Nucleus accumbens (tissue), 56 donors: ENCODE data around the gene NAPEPLD.
"Not testable (repeated sequence)": the region's sequence is repeated elsewhere in the genome, so short reads cannot be mapped to it uniquely, and the experiment has no call there.

Experiments
- DNase-seq, 56 donors: peaks; one replicate each; lab custom pipeline; 2025; lab: John Stamatoyannopoulos, UW

The NAPEPLD gene

GRCh38 chr7:103148131-103148993 lies 537 bp downstream of the NAPEPLD start:
- DNase-seq: no peak

GRCh38 chr7:103144754-103145153 lies 4.1 kb downstream of the NAPEPLD start:
- DNase-seq: not testable (repeated sequence)

- DNase-seq: no peak
Measured at GRCh38 chr7:103143868-103144267, 5.0 kb downstream of the NAPEPLD start.

GRCh38 chr7:103142494-103142893 lies 6.4 kb downstream of the NAPEPLD start:
- no peak for DNase-seq

- DNase-seq: no peak
Measured at GRCh38 chr7:103141753-103142404, 7.0 kb downstream of the NAPEPLD start.

GRCh38 chr7:103140685-103141084 lies 8.2 kb downstream of the NAPEPLD start:
- DNase-seq: no peak

GRCh38 chr7:103140061-103140460 lies 8.8 kb downstream of the NAPEPLD start:
- no peak for DNase-seq

GRCh38 chr7:103134836-103135554 lies 13.9 kb downstream of the NAPEPLD start:
- DNase-seq: no peak

- no peak for DNase-seq
Measured at GRCh38 chr7:103132995-103133688, 15.8 kb downstream of the NAPEPLD start.

GRCh38 chr7:103130901-103131624 lies 17.8 kb downstream of the NAPEPLD start:
- no peak for DNase-seq

GRCh38 chr7:103129702-103130549 lies 19.0 kb downstream of the NAPEPLD start:
- DNase-seq: no peak

GRCh38 chr7:103127006-103127405 lies 21.9 kb downstream of the NAPEPLD start:
- DNase-seq: peak in 3 of 56 donors; percentile 27 to 42 (median 36)

GRCh38 chr7:103124429-103124979 lies 24.4 kb downstream of the NAPEPLD start:
- no peak for DNase-seq

GRCh38 chr7:103123529-103123928 lies 25.4 kb downstream of the NAPEPLD start:
- no peak for DNase-seq

- no peak for DNase-seq
Measured at GRCh38 chr7:103121641-103122040, 27.3 kb downstream of the NAPEPLD start.

- DNase-seq: no peak
Measured at GRCh38 chr7:103120362-103120761, 28.5 kb downstream of the NAPEPLD start.

GRCh38 chr7:103119791-103120291 lies 29.1 kb downstream of the NAPEPLD start:
- DNase-seq: no peak

GRCh38 chr7:103117465-103117864 lies 31.4 kb downstream of the NAPEPLD start:
- DNase-seq: no peak
